ENCODE measurements around the gene NAA80. TPM values are rescaled to one million over a fixed set of nuclear protein-coding genes. Genes with fewer than 3 reads are reported as not detected.

NAA80 gene
- polyA plus RNA-seq, 1 donor from 2014 or later = 4.6 TPM

- H2AFZ ChIP-seq (ENCODE audit: low read depth, low read length) = no peak overlapping the region
- H3K36me3 ChIP-seq (ENCODE audit: insufficient read depth, low read length) = no peaks in the 10 kb centered on the region
- no peak overlapping the region for H3K27ac ChIP-seq (ENCODE audit: low read length)
- no peak overlapping the region for H3K9ac ChIP-seq (ENCODE audit: low read length)
- peaks cover 11% of the 10 kb centered on the region for H3K27me3 ChIP-seq (ENCODE audit: insufficient read depth, low read depth, low read length)
- no peaks in the 10 kb centered on the region for H3K79me2 ChIP-seq (replicated peaks; ENCODE audit: insufficient read depth, low read length)
- H3K4me2 ChIP-seq (ENCODE audit: low read length) = no peak overlapping the region
- no peak overlapping the region for H3K4me3 ChIP-seq (ENCODE audit: low read length)
- no peak for TF ChIP-seq POLR2AphosphoS5 (IDR thresholded peaks at IDR 0.05)
- TF ChIP-seq MXI1 (conservative IDR thresholded peaks at IDR 0.05; ENCODE audit: poor library complexity, severe bottlenecking) = no peak
- no peak for TF ChIP-seq CTCF (IDR thresholded peaks at IDR 0.05; ENCODE audit: poor library complexity, severe bottlenecking)
- no peak for TF ChIP-seq TAF1 (IDR thresholded peaks at IDR 0.05; ENCODE audit: low read depth)
- TF ChIP-seq SMC3 (conservative IDR thresholded peaks at IDR 0.05; ENCODE audit: poor library complexity) = no peak
- no peak for TF ChIP-seq RAD21 (conservative IDR thresholded peaks at IDR 0.05)
- no peak for TF ChIP-seq REST (IDR thresholded peaks at IDR 0.05; ENCODE audit: borderline replicate concordance)
- H3K9me3 ChIP-seq (ENCODE audit: low read length) = no peaks in the 10 kb centered on the region
- H3F3A ChIP-seq (ENCODE audit: insufficient read depth, low read length, poor library complexity, severe bottlenecking) = no peaks in the 10 kb centered on the region
- no peaks in the 10 kb centered on the region for H4K20me1 ChIP-seq (ENCODE audit: insufficient read depth)
- H3K9me2 ChIP-seq (ENCODE audit: insufficient read depth, low read length) = no peaks in the 10 kb centered on the region
Measured at GRCh38 chr3:50269977-50270413, 29.2 kb downstream of the NAA80 start.

GRCh38 chr3:50269460-50269859 is 29.7 kb downstream of the NAA80 start:
- peaks cover 6% of the 10 kb centered on the region for H3K27me3 ChIP-seq (ENCODE audit: insufficient read depth, low read depth, low read length)
- H3K4me3 ChIP-seq (ENCODE audit: low read length) = no peak overlapping the region
- H2AFZ ChIP-seq (ENCODE audit: low read depth, low read length) = no peak overlapping the region
- TF ChIP-seq POLR2AphosphoS5 (IDR thresholded peaks at IDR 0.05) = no peak
- no peak overlapping the region for H3K27ac ChIP-seq (ENCODE audit: low read length)
- H4K20me1 ChIP-seq (ENCODE audit: insufficient read depth) = no peaks in the 10 kb centered on the region
- no peaks in the 10 kb centered on the region for H3K79me2 ChIP-seq (replicated peaks; ENCODE audit: insufficient read depth, low read length)
- no peak overlapping the region for H3K4me2 ChIP-seq (ENCODE audit: low read length)
- H3K9ac ChIP-seq (ENCODE audit: low read length) = no peak overlapping the region
- H3K36me3 ChIP-seq (ENCODE audit: insufficient read depth, low read length) = no peaks in the 10 kb centered on the region
- H3F3A ChIP-seq (ENCODE audit: insufficient read depth, low read length, poor library complexity, severe bottlenecking) = no peaks in the 10 kb centered on the region
- no peaks in the 10 kb centered on the region for H3K9me3 ChIP-seq (ENCODE audit: low read length)
- H3K9me2 ChIP-seq (ENCODE audit: insufficient read depth, low read length) = no peaks in the 10 kb centered on the region

- Histone ChIP-seq H3K9me3 (ENCODE audit: low read length) (no peaks in the 10 kb centered on the region), H3K9me2 (ENCODE audit: insufficient read depth, low read length) (no peaks in the 10 kb centered on the region), H3F3A (ENCODE audit: insufficient read depth, low read length, poor library complexity, severe bottlenecking) (no peaks in the 10 kb centered on the region), H3K4me2 (ENCODE audit: low read length) (no peak within 1 kb of the TSS), H2AFZ (ENCODE audit: low read depth, low read length) (no peak within 1 kb of the TSS), H3K27me3 (ENCODE audit: insufficient read depth, low read depth, low read length) (peaks cover under 1% of the 10 kb centered on the region), H3K4me3 (ENCODE audit: low read length) (no peak within 1 kb of the TSS), H3K27ac (ENCODE audit: low read length) (no peak within 1 kb of the TSS), H4K20me1 (ENCODE audit: insufficient read depth) (no peaks in the 10 kb centered on the region), H3K79me2 (replicated peaks; ENCODE audit: insufficient read depth, low read length) (no peaks in the 10 kb centered on the region), H3K9ac (ENCODE audit: low read length) (no peak within 1 kb of the TSS), H3K36me3 (ENCODE audit: insufficient read depth, low read length) (no peaks in the 10 kb centered on the region)
- TF ChIP-seq CTCF (IDR thresholded peaks at IDR 0.05; ENCODE audit: poor library complexity, severe bottlenecking) (no peak), REST (IDR thresholded peaks at IDR 0.05; ENCODE audit: borderline replicate concordance) (no peak), EP300 (conservative IDR thresholded peaks at IDR 0.05; ENCODE audit: poor library complexity, severe bottlenecking) (no peak), TAF1 (IDR thresholded peaks at IDR 0.05; ENCODE audit: low read depth) (no peak), EZH2 (IDR thresholded peaks at IDR 0.05; ENCODE audit: borderline replicate concordance, insufficient read depth, low read length, poor library complexity, severe bottlenecking) (no peak), SMC3 (conservative IDR thresholded peaks at IDR 0.05; ENCODE audit: poor library complexity) (no peak), RAD21 (conservative IDR thresholded peaks at IDR 0.05) (no peak), MXI1 (conservative IDR thresholded peaks at IDR 0.05; ENCODE audit: poor library complexity, severe bottlenecking) (no peak), POLR2AphosphoS5 (IDR thresholded peaks at IDR 0.05) (no peak)
Measured at GRCh38 chr3:50268703-50269451, 30.3 kb downstream of the NAA80 start, which contains the start of gene SEMA3B. SEMA3B (plus strand) TSS chr3:50269147; CDS start chr3:50269241, 94 bp downstream.

Data from neural cell (in vitro differentiated cells).